A549 (cell line): ENCODE results near the gene IRF6. TPM values are rescaled to one million over a fixed set of nuclear protein-coding genes. Genes with fewer than 3 reads are reported as not detected.

Source experiments
- ATAC-seq, 2 experiments: fragments of 200-7000 bp in 1 of 2; fragments of >200 bp in 1 of 2; cut with Nextera tagmentation in 1 of 2; cut with Tn5 transposase in 1 of 2; 3 replicates each; pipeline versions ENCODE4 v1.8.0 to v1.9.1; 2018 to 2020; ENCODE audit warnings: mild to moderate bottlenecking in 1 of 2, moderate library complexity in 1 of 2
- CTCF ChIA-PET: fragments of 300-600 bp; sonication (Branson Sonifier 250); formaldehyde crosslinking; extraction: SDS; loops from one replicate; lab custom pipeline; 2021; ENCODE audit warnings: antibody characterized with exemption, inconsistent platforms; lab: Yijun Ruan, JAX
- POLR2A ChIA-PET: fragments of 350-600 bp; formaldehyde crosslinking; extraction: SDS; loops from one replicate; lab custom pipeline; 2021; ENCODE audit warnings: antibody characterized with exemption, inconsistent platforms; lab: Yijun Ruan, JAX
- DNase-seq, 2 experiments: peaks; one replicate each; pipeline versions ENCODE4 v3.0.0 to v3.0.0-alpha.2; 2011 to 2016; ENCODE audit warnings: low read depth in 1 of 2, low spot score in 1 of 2
- FAIRE-seq: peaks from 2 replicates; lab custom pipeline; 2011; peaks lifted over from hg19 to GRCh38; lab: Jason Lieb, UNC
- H3K27ac ChIP-seq, 2 experiments: fragments of >200 bp; sonication (Bioruptor Twin); formaldehyde crosslinking; 3 replicates each; pipeline ENCODE4 v1.5.1; 2016 to 2017
- H3K4me1 ChIP-seq: fragments of >200 bp; sonication (Bioruptor Twin); formaldehyde crosslinking; 3 replicates; pipeline ENCODE4 v1.6.1; 2016
- H3K4me2 ChIP-seq: fragments of >200 bp; sonication (Bioruptor Twin); formaldehyde crosslinking; 3 replicates; pipeline ENCODE4 v1.6.1; 2016
- H3K4me3 ChIP-seq: fragments of >200 bp; sonication (Bioruptor Twin); formaldehyde crosslinking; 3 replicates; pipeline ENCODE4 v1.5.1; 2016
- H3K9me3 ChIP-seq: fragments of >200 bp; sonication (Bioruptor Twin); formaldehyde crosslinking; 3 replicates; pipeline ENCODE4 v1.6.1; 2016
- ATOH8 ChIP-seq: fragments of 250-450 bp; sonication (Bioruptor Pico); IDR thresholded peaks from 2 replicates; pipeline ENCODE4 v1.5.0; 2020; ENCODE audit warnings: low read depth, mild to moderate bottlenecking, moderate library complexity
- BCL3 ChIP-seq: fragments of >200 bp; sonication (Bioruptor Twin); formaldehyde crosslinking; IDR thresholded peaks from 3 replicates; pipeline ENCODE4 v1.6.1; 2016
- BHLHE40 ChIP-seq: IDR thresholded peaks from 2 replicates; pipeline ENCODE4 v1.6.1; 2012; ENCODE audit warnings: low read depth, low read length, inconsistent platforms
- CBX2 ChIP-seq: fragments of 200-600 bp; sonication (generic); IDR thresholded peaks from 2 replicates; pipeline ENCODE4 v1.6.1; 2016; ENCODE audit warnings: low read depth, mild to moderate bottlenecking, borderline replicate concordance
- CEBPB ChIP-seq, 2 experiments: fragments of >200 bp in 1 of 2; sonication (Bioruptor Twin) in 1 of 2; formaldehyde crosslinking in 1 of 2; IDR thresholded peaks; 2 replicates each; pipeline ENCODE4 v1.6.1; 2012 to 2016
- CTCF ChIP-seq: fragments of >200 bp; sonication (Bioruptor Twin); formaldehyde crosslinking; IDR thresholded peaks from 3 replicates; pipeline ENCODE4 v1.5.1; 2016
- ELK1 ChIP-seq: fragments of 150-350 bp; IDR thresholded peaks from 2 replicates; pipeline ENCODE4 v1.6.1; 2014; ENCODE audit warnings: low read depth, mild to moderate bottlenecking, low read length
- EP300 ChIP-seq, 2 experiments: fragments of >200 bp; sonication (Bioruptor Twin); formaldehyde crosslinking; IDR thresholded peaks; 2 replicates in 1 of 2; 3 replicates in 1 of 2; pipeline ENCODE4 v1.6.1; 2016 to 2017
- FOSL2 ChIP-seq, 2 experiments: fragments of 450-650 bp in 1 of 2; fragments of >200 bp in 1 of 2; sonication (Bioruptor Twin) in 1 of 2; formaldehyde crosslinking; IDR thresholded peaks; 2 replicates each; pipeline versions ENCODE4 v1.5.0 to v1.6.1; 2016 to 2020; ENCODE audit warnings: mild to moderate bottlenecking in 1 of 2, moderate library complexity in 1 of 2
- HES2 ChIP-seq: fragments of >200 bp; sonication (Bioruptor Twin); formaldehyde crosslinking; IDR thresholded peaks from 2 replicates; pipeline ENCODE4 v1.6.1; 2016
- HEYL ChIP-seq: fragments of 250-450 bp; sonication (Bioruptor Pico); IDR thresholded peaks from 2 replicates; pipeline ENCODE4 v1.8.0; 2021; ENCODE audit warnings: mild to moderate bottlenecking, moderate library complexity
- HOXA7 ChIP-seq: fragments of 250-450 bp; sonication (Bioruptor Pico); IDR thresholded peaks from 2 replicates; pipeline ENCODE4 v1.5.0; 2020; ENCODE audit warnings: mild to moderate bottlenecking, moderate library complexity
- KDM1A ChIP-seq: fragments of 200-600 bp; sonication (generic); IDR thresholded peaks from 2 replicates; pipeline ENCODE4 v1.6.1; 2016; ENCODE audit warnings: low read depth, mild to moderate bottlenecking
- KDM5A ChIP-seq: fragments of 200-600 bp; sonication (generic); IDR thresholded peaks from 2 replicates; pipeline ENCODE4 v1.6.1; 2016; ENCODE audit warnings: antibody characterized with exemption, mild to moderate bottlenecking
- MAFK ChIP-seq: fragments of 450-650 bp; IDR thresholded peaks from 2 replicates; pipeline ENCODE4 v1.6.1; 2014; ENCODE audit not compliant: partially characterized antibody
- MYC ChIP-seq: IDR thresholded peaks from 2 replicates; pipeline ENCODE4 v1.6.1; 2012; ENCODE audit warnings: mild to moderate bottlenecking, inconsistent platforms, low read length, improper control_type of control experiment, borderline replicate concordance
- NPAS2 ChIP-seq: fragments of 250-450 bp; sonication (Bioruptor Pico); IDR thresholded peaks from 2 replicates; pipeline ENCODE4 v1.8.0; 2022; ENCODE audit warnings: mild to moderate bottlenecking, moderate library complexity, borderline replicate concordance
- NR3C1 ChIP-seq: fragments of >200 bp; sonication (Bioruptor Twin); formaldehyde crosslinking; IDR thresholded peaks from 3 replicates; pipeline ENCODE4 v1.6.1; 2017
- POLR2A ChIP-seq: IDR thresholded peaks from 2 replicates; pipeline ENCODE4 v1.6.1; 2012; ENCODE audit warnings: mild to moderate bottlenecking, low read length
- RAD21 ChIP-seq, 2 experiments: fragments of >200 bp in 1 of 2; sonication (Bioruptor Twin) in 1 of 2; formaldehyde crosslinking in 1 of 2; IDR thresholded peaks in 1 of 2; conservative IDR thresholded peaks in 1 of 2; 2 replicates in 1 of 2; 3 replicates in 1 of 2; pipeline ENCODE4 v1.6.1; 2012 to 2018; ENCODE audit warnings: inconsistent platforms in 1 of 2
- RARB ChIP-seq: fragments of 250-450 bp; sonication (Bioruptor Pico); IDR thresholded peaks from 2 replicates; pipeline ENCODE4 v1.8.0; 2021; ENCODE audit warnings: mild to moderate bottlenecking, moderate library complexity
- RCOR1 ChIP-seq: fragments of 150-350 bp; IDR thresholded peaks from 2 replicates; pipeline ENCODE4 v1.6.1; 2014; ENCODE audit warnings: antibody characterized with exemption, low read length, low read depth
- SMC3 ChIP-seq: fragments of >200 bp; sonication (Bioruptor Twin); formaldehyde crosslinking; IDR thresholded peaks from 3 replicates; pipeline ENCODE4 v1.6.1; 2018; ENCODE audit warnings: inconsistent platforms
- SREBF2 ChIP-seq: fragments of 450-650 bp; IDR thresholded peaks from 2 replicates; pipeline ENCODE4 v1.6.1; 2014; ENCODE audit warnings: mild to moderate bottlenecking, moderate library complexity
- WGBS: methylation state at CpG from one replicate; pipeline ENCODE4 v1.1.6; 2017; ENCODE audit errors: missing lambda C conversion rate; 5-methylcytosine and 5-hydroxymethylcytosine counted together
- polyA plus RNA-seq, 4 experiments: library from polyadenylated mRNA; depleted of rRNA in 3 of 4; stranded (reverse); fragments of >200 nt; fragmentation: RNase III in 1 of 4; extraction: RNeasy Plus Mini Kit Qiagen cat#74134 plus additional on column Dnase treatment in 1 of 4; gene quantifications; 2 replicates in 3 of 4; 3 replicates in 1 of 4; pipeline ENCODE4 v1.2.3, GENCODE V29; 2011 to 2017

Gene IRF6
- polyA plus RNA-seq, 2 of the 4 experiments (the other 2 are of a cell fraction), result 0.08 to 0.22 TPM

- no peak for TF ChIP-seq NR3C1
Observed at GRCh38 chr1:209853676-209854075, 47.7 kb upstream of the IRF6 start (continued).

- Histone ChIP-seq H3K4me2 (no peak overlapping the region), H3K27ac (no peak overlapping the region), H3K9me3 (no peaks in the 10 kb centered on the region), H3K4me1 (no peaks in the 10 kb centered on the region), H3K4me3 (no peak overlapping the region)
- 45% methylated on average over 6 of the region's 6 CpGs for WGBS
- TF ChIP-seq POLR2A (no peak), RAD21 (conservative IDR thresholded peaks at IDR 0.05 in 1 of 2, IDR thresholded peaks at IDR 0.05 in 1 of 2) (peak in 1 of 2 experiments; percentile 50; a peak in 2 of 5 replicates), SMC3 (peak; percentile 36), KDM5A (no peak), CTCF (peak; percentile 58)
- peak; percentile 44 to 55 for DNase-seq
- FAIRE-seq, result no peak
- ChIA-PET CTCF (interaction anchor here (0.7 to 8.7 kb wide), 9 partner anchors 11 to 154 kb away, joined by 3 to 90 read pairs (median 6); partner anchors contain the start of gene UTP25), POLR2A (no interaction called here)
- ATAC-seq, result peak; percentile 80 to 97
Observed at GRCh38 chr1:209850342-209850979, 44.5 kb upstream of the IRF6 start.

GRCh38 chr1:209849388-209849787, 43.4 kb upstream of the IRF6 start:
- DNase-seq, result no peak
- no peak for TF ChIP-seq BCL3
- TF ChIP-seq RCOR1, result no peak
- no peak for TF ChIP-seq ELK1
- no peak for TF ChIP-seq CBX2
- TF ChIP-seq EP300 (IDR thresholded peaks at IDR 0.05), result no peak
- no peak for TF ChIP-seq KDM1A
- no peak for TF ChIP-seq ATOH8
- no peak for TF ChIP-seq MAFK
- TF ChIP-seq NR3C1, result no peak
- TF ChIP-seq MYC, result no peak
- TF ChIP-seq FOSL2 (IDR thresholded peaks at IDR 0.05), result no peak
- TF ChIP-seq FOSL2 (CRISPR knock-in tag; IDR thresholded peaks at IDR 0.05), result no peak
- TF ChIP-seq HEYL (CRISPR knock-in tag), result no peak
- TF ChIP-seq BHLHE40, result no peak
- TF ChIP-seq RAD21 (conservative IDR thresholded peaks at IDR 0.05 in 1 of 2, IDR thresholded peaks at IDR 0.05 in 1 of 2), result no peak
- no peak for TF ChIP-seq CEBPB (IDR thresholded peaks at IDR 0.05)
- no peak for TF ChIP-seq SREBF2
- TF ChIP-seq NPAS2 (CRISPR knock-in tag), result no peak
- TF ChIP-seq HOXA7, result no peak
- TF ChIP-seq RARB (CRISPR knock-in tag), result no peak
- TF ChIP-seq HES2, result no peak
- CTCF ChIA-PET, result interaction anchor here (1.5 to 8.7 kb wide), 6 partner anchors 11 to 155 kb away, joined by 4 to 90 read pairs (median 6); no protein-coding TSS in a partner anchor
- POLR2A ChIA-PET, result no interaction called here
- Histone ChIP-seq H3K9me3 (no peaks in the 10 kb centered on the region), H3K4me2 (no peak overlapping the region), H3K27ac (no peak overlapping the region), H3K4me3 (no peak overlapping the region), H3K4me1 (no peaks in the 10 kb centered on the region)
- FAIRE-seq, result no peak
- no peak for ATAC-seq
- 91% methylated on average over 5 of the region's 5 CpGs for WGBS
